GM12878 (cell line): ENCODE measurements around the gene MAPK1. TPM values are rescaled to one million over a fixed set of nuclear protein-coding genes. Genes with fewer than 3 reads are reported as not detected.

ENCODE experiments used
- ATAC-seq: fragments of 200-7000 bp; cut with Tn5 transposase; 3 replicates; pipeline ENCODE4 v1.9.1; 2020; ENCODE audit warnings: mild to moderate bottlenecking, moderate library complexity
- BruUV-seq: library from RNA; stranded (reverse); fragments of 400-500 nt; replicated peaks from 2 replicates; lab custom pipeline; 2021; lab: Mats Ljungman, UMichigan
- CTCF ChIA-PET: fragments of 300-600 bp; sonication (Branson Sonifier 250); formaldehyde crosslinking; extraction: SDS; loops from one replicate; lab custom pipeline; 2021; ENCODE audit warnings: inconsistent platforms; lab: Yijun Ruan, JAX
- POLR2A ChIA-PET: fragments of 350-600 bp; formaldehyde crosslinking; extraction: SDS; loops from one replicate; lab custom pipeline; 2021; ENCODE audit warnings: inconsistent platforms; lab: Charles Lee
- RAD21 ChIA-PET: fragments of 300-600 bp; sonication (Branson Sonifier 250); formaldehyde crosslinking; loops from one replicate; lab custom pipeline; 2023; ENCODE audit warnings: antibody characterized with exemption; ENCODE audit not compliant: unreplicated experiment; lab: Charles Lee
- SMC1A ChIA-PET: fragments of 300-600 bp; sonication (Branson Sonifier 250); formaldehyde crosslinking; loops from one replicate; lab custom pipeline; 2023; ENCODE audit not compliant: unreplicated experiment, uncharacterized antibody; lab: Charles Lee
- DNase-seq: peaks from one replicate; pipeline ENCODE4 v3.0.0-alpha.2; 2011; ENCODE audit warnings: low read depth, low spot score
- FAIRE-seq: peaks from 3 replicates; lab custom pipeline; 2011; peaks lifted over from hg19 to GRCh38; lab: Jason Lieb, UNC
- H2AFZ ChIP-seq: 2 replicates; pipeline ENCODE4 v1.6.0; 2011; ENCODE audit warnings: low read depth, low read length, control low read depth; ENCODE audit not compliant: control insufficient read depth
- H3K27ac ChIP-seq: 2 replicates; pipeline ENCODE4 v1.5.1; 2011; ENCODE audit warnings: control low read depth; ENCODE audit not compliant: control insufficient read depth, insufficient read depth
- H3K27me3 ChIP-seq, 2 experiments: replicated peaks in 1 of 2; 2 replicates each; pipeline versions ENCODE4 v1.6.0 to v1.6.1; 2011; ENCODE audit warnings: low read length in 1 of 2; ENCODE audit not compliant: control insufficient read depth in 2 of 2, insufficient read depth in 2 of 2
- H3K36me3 ChIP-seq, 2 experiments: 2 replicates each; pipeline ENCODE4 v1.5.1; 2011; ENCODE audit warnings: low read length in 1 of 2; ENCODE audit not compliant: control insufficient read depth in 2 of 2, insufficient read depth in 2 of 2
- H3K4me1 ChIP-seq: 2 replicates; pipeline ENCODE4 v1.6.1; 2011; ENCODE audit warnings: mild to moderate bottlenecking, low read length, moderate library complexity, mixed read lengths; ENCODE audit not compliant: control insufficient read depth, insufficient read depth
- H3K4me2 ChIP-seq: 2 replicates; pipeline ENCODE4 v1.6.0; 2011; ENCODE audit warnings: control low read depth; ENCODE audit not compliant: control insufficient read depth, insufficient read depth
- H3K4me3 ChIP-seq: fragments of 200-600 bp; sonication (generic); 2 replicates; pipeline ENCODE4 v1.5.1; 2016
- H3K79me2 ChIP-seq: 2 replicates; pipeline ENCODE4 v1.6.0; 2011; ENCODE audit warnings: low read length; ENCODE audit not compliant: control insufficient read depth, insufficient read depth
- H3K9ac ChIP-seq: 2 replicates; pipeline ENCODE4 v1.8.0; 2011; ENCODE audit warnings: low read length, control low read depth, mixed read lengths; ENCODE audit not compliant: control insufficient read depth, insufficient read depth
- H3K9me3 ChIP-seq: replicated peaks from 3 replicates; pipeline ENCODE4 v1.5.1; 2011; ENCODE audit warnings: mild to moderate bottlenecking, low read length; ENCODE audit not compliant: control insufficient read depth, insufficient read depth
- H4K20me1 ChIP-seq: 2 replicates; pipeline ENCODE4 v1.6.0; 2011; ENCODE audit not compliant: control insufficient read depth, insufficient read depth
- CBX3 ChIP-seq: fragments of 200-600 bp; sonication (generic); IDR thresholded peaks from 2 replicates; pipeline ENCODE4 v1.6.1; 2016; ENCODE audit warnings: low read depth, borderline replicate concordance
- CUX1 ChIP-seq: IDR thresholded peaks from 2 replicates; pipeline ENCODE4 v1.6.1; 2012; ENCODE audit warnings: improper control_type of control experiment, low read depth, low read length; ENCODE audit not compliant: insufficient replicate concordance
- EGR1 ChIP-seq, 2 experiments: IDR thresholded peaks; 1 replicate in 1 of 2; 2 replicates in 1 of 2; pipeline ENCODE4 v1.6.1; 2011 to 2012; ENCODE audit warnings: low read depth in 2 of 2, low read length in 2 of 2, borderline replicate concordance in 1 of 2, mild to moderate bottlenecking in 1 of 2, moderate library complexity in 1 of 2
- HCFC1 ChIP-seq: fragments of 150-350 bp; IDR thresholded peaks from 2 replicates; pipeline ENCODE4 v1.6.1; 2014; ENCODE audit warnings: low read length
- IKZF1 ChIP-seq: fragments of 450-650 bp; conservative IDR thresholded peaks from 2 replicates; pipeline ENCODE4 v1.6.1; 2017; ENCODE audit warnings: antibody characterized with exemption, mild to moderate bottlenecking
- IKZF2 ChIP-seq, 2 experiments: fragments of 450-650 bp; IDR thresholded peaks; 2 replicates each; pipeline ENCODE4 v1.6.1; 2017; ENCODE audit warnings: mild to moderate bottlenecking in 2 of 2, moderate library complexity in 2 of 2
- IRF4 ChIP-seq: IDR thresholded peaks from 2 replicates; pipeline ENCODE4 v1.6.1; 2011; ENCODE audit warnings: low read depth, low read length
- KAT2A ChIP-seq: conservative IDR thresholded peaks from 2 replicates; pipeline ENCODE4 v1.6.1; 2011; ENCODE audit warnings: low read depth, low read length; ENCODE audit not compliant: control insufficient read depth
- NFYA ChIP-seq: IDR thresholded peaks from 2 replicates; pipeline ENCODE4 v1.6.1; 2011; ENCODE audit warnings: low read depth, mild to moderate bottlenecking, low read length, improper control_type of control experiment, borderline replicate concordance
- PAX8 ChIP-seq: fragments of 450-650 bp; IDR thresholded peaks from 2 replicates; pipeline ENCODE4 v1.6.1; 2017; ENCODE audit warnings: mild to moderate bottlenecking, moderate library complexity
- POLR2AphosphoS5 ChIP-seq: IDR thresholded peaks from 2 replicates; pipeline ENCODE4 v1.6.1; 2011; ENCODE audit warnings: mild to moderate bottlenecking, low read length, inconsistent platforms
- SREBF1 ChIP-seq: IDR thresholded peaks from 2 replicates; pipeline ENCODE4 v1.6.1; 2012; ENCODE audit warnings: mild to moderate bottlenecking, low read length
- SREBF2 ChIP-seq: IDR thresholded peaks from 2 replicates; pipeline ENCODE4 v1.6.1; 2012; ENCODE audit warnings: mild to moderate bottlenecking, low read length
- TCF3 ChIP-seq: IDR thresholded peaks from 2 replicates; pipeline ENCODE4 v1.6.1; 2012; ENCODE audit warnings: low read depth, mild to moderate bottlenecking, low read length, borderline replicate concordance; ENCODE audit not compliant: insufficient read depth
- ZNF217 ChIP-seq: fragments of 450-650 bp; IDR thresholded peaks from 2 replicates; pipeline ENCODE4 v1.6.1; 2017; ENCODE audit warnings: antibody characterized with exemption, mild to moderate bottlenecking
- WGBS: methylation state at CpG from one replicate; pipeline ENCODE4 v1.1.6; 2016; ENCODE audit warnings: low lambda C conversion rate; ENCODE audit not compliant: insufficient replicate concordance, insufficient coverage; ENCODE audit errors: missing lambda C conversion rate; 5-methylcytosine and 5-hydroxymethylcytosine counted together
- in situ Hi-C: fragments of 300-500 bp; cut with MboI; formaldehyde crosslinking; loops from 9 replicates; pipeline ENCODE4 v1.14.3; 2018; ENCODE audit warnings: mixed read lengths
- intact Hi-C: fragments of 100-400 bp; cut with micrococcal nuclease; formaldehyde crosslinking; loops from one replicate; pipeline ENCODE4 v1.14.2; 2022; ENCODE audit not compliant: unreplicated experiment
- polyA plus RNA-seq, 11 experiments: library from polyadenylated mRNA; depleted of rRNA in 4 of 11; unstranded in 6 of 11; stranded (reverse) in 5 of 11; fragments of >200 nt; fragmentation: Nextera tagmentation in 4 of 11; fragmentation: Illumina TruSeq in 1 of 11; extraction: Ambion mirVana in 4 of 11; extraction: Trizol in 1 of 11; gene quantifications; 1 replicate in 1 of 11; 2 replicates in 10 of 11; pipeline versions ENCODE4 v1.2.1 to v1.2.3, GENCODE V29; 2011 to 2016; ENCODE audit warnings: inconsistent platforms in 2 of 11, missing spikeins in 2 of 11, low read depth in 1 of 11
- total RNA-seq, 4 experiments: library from RNA; depleted of rRNA in 3 of 4; stranded (reverse); fragments of >200 nt in 3 of 4; fragmentation: Illumina TruSeq in 1 of 4; extraction: Trizol in 1 of 4; gene quantifications; 2 replicates each; pipeline versions ENCODE4 v1.2.1 to v1.2.3, GENCODE V29; 2013 to 2021
- TF ChIP-seq, protein P1 (sequence below): fragments of 450-650 bp; IDR thresholded peaks from 2 replicates; pipeline ENCODE4 v1.6.1; 2017; ENCODE audit warnings: mild to moderate bottlenecking, moderate library complexity

MAPK1 gene
- total and polyA plus RNA-seq, 10 of the 15 experiments (the other 5 are each of a cell fraction or from before 2014, with no cell fraction given), result 7.0 to 123 (median 58.4) TPM

DNA sequence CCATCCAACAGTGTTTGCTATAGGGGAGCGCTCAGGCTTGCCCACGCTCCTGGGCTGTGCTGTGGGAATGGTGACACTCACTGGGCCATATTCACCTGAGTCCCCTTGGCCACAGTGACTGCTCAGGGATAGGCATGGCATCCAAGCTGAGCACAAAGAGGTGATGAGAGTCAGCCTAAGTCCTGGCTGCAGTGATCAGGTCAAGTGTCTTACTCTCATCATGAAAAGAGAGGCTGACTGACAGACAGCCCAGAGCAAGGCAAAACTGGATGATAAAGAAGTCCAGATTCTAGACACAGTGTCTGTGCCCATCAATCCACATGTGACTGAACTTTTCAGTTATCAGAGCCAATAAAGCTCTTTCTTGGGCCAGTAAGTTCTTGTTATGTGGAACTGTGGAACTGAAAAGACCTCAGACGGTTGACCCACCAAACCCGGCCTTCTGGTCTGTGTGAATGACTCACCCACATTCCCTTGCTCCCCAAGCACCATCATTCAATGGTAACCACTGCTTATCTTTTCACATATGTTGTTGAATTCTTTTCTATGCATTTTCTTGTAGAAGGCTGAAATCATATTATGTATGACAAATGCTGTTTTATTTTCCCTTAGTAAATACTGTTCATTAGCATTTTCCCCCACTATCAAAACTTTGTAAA, 88.6 kb downstream of the MAPK1 start:
- Histone ChIP-seq H3K9me3 (no peaks in the 10 kb centered on the region), H3K4me2 (no peak overlapping the region), H3K27me3 (no peaks in the 10 kb centered on the region), H3K4me1 (no peaks in the 10 kb centered on the region), H3K27ac (no peak overlapping the region), H3K4me3 (no peak overlapping the region), H3K9ac (no peak overlapping the region), H2AFZ (no peak overlapping the region), H3K79me2 (no peaks in the 10 kb centered on the region), H4K20me1 (no peaks in the 10 kb centered on the region), H3K36me3 (peaks cover 2 to 11% of the 10 kb centered on the region in 2 experiments; a peak in 3 of 4 replicates)
- ChIA-PET CTCF (interaction anchor here (1.5 kb wide), 1 partner anchor 28 kb away, joined by 3 read pairs; no protein-coding TSS in a partner anchor), POLR2A (no interaction called here), SMC1A (interaction anchor here (0.6 to 2.0 kb wide), 5 partner anchors 8 to 1631 kb away, joined by 3 to 9 read pairs (median 5); no protein-coding TSS in a partner anchor), RAD21 (interaction anchor here (0.8 kb wide), 1 partner anchor 16 kb away, joined by 3 read pairs; no protein-coding TSS in a partner anchor)
- WGBS, result 98% methylated on average over 4 of the region's 4 CpGs
- FAIRE-seq (no peak), ATAC-seq (no peak), DNase-seq (no peak)
- no TSS peak for BruUV-seq
- intact Hi-C loops, result loop anchor here (10.0 kb wide), 1 partner anchor 156 kb away; no protein-coding TSS in a partner anchor
- in situ Hi-C loops, result no loop called here
- TF ChIP-seq IKZF2 (IDR thresholded peaks at IDR 0.05), result no peak
- no peak for TF ChIP-seq KAT2A
- TF ChIP-seq NFYA, result no peak
- TF ChIP-seq IRF4, result no peak
- no peak for TF ChIP-seq TCF3
- TF ChIP-seq SREBF2, result no peak
- TF ChIP-seq, protein P1, sequence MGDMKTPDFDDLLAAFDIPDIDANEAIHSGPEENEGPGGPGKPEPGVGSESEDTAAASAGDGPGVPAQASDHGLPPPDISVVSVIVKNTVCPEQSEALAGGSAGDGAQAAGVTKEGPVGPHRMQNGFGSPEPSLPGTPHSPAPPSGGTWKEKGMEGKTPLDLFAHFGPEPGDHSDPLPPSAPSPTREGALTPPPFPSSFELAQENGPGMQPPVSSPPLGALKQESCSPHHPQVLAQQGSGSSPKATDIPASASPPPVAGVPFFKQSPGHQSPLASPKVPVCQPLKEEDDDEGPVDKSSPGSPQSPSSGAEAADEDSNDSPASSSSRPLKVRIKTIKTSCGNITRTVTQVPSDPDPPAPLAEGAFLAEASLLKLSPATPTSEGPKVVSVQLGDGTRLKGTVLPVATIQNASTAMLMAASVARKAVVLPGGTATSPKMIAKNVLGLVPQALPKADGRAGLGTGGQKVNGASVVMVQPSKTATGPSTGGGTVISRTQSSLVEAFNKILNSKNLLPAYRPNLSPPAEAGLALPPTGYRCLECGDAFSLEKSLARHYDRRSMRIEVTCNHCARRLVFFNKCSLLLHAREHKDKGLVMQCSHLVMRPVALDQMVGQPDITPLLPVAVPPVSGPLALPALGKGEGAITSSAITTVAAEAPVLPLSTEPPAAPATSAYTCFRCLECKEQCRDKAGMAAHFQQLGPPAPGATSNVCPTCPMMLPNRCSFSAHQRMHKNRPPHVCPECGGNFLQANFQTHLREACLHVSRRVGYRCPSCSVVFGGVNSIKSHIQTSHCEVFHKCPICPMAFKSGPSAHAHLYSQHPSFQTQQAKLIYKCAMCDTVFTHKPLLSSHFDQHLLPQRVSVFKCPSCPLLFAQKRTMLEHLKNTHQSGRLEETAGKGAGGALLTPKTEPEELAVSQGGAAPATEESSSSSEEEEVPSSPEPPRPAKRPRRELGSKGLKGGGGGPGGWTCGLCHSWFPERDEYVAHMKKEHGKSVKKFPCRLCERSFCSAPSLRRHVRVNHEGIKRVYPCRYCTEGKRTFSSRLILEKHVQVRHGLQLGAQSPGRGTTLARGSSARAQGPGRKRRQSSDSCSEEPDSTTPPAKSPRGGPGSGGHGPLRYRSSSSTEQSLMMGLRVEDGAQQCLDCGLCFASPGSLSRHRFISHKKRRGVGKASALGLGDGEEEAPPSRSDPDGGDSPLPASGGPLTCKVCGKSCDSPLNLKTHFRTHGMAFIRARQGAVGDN, result no peak
- no peak for TF ChIP-seq HCFC1
- TF ChIP-seq POLR2AphosphoS5, result no peak
- TF ChIP-seq PAX8, result no peak
- TF ChIP-seq IKZF1, result no peak
- no peak for TF ChIP-seq SREBF1
- no peak for TF ChIP-seq CBX3
- TF ChIP-seq CUX1, result no peak
- no peak for TF ChIP-seq ZNF217
- TF ChIP-seq EGR1 (IDR thresholded peaks at IDR 0.05; ENCODE audit: borderline replicate concordance in 1 of 2, low read depth in 2 of 2, low read length in 2 of 2), result no peak
